NCI-H2029 (cell line): Measurements from ENCODE around the gene VRK2.
A peak's percentile ranks its signal among the peaks of the same experiment; 100 is the strongest.
"Not testable (repeated sequence)": the region's sequence is repeated elsewhere in the genome, so short reads cannot be mapped to it uniquely, and the experiment has no call there.

ENCODE experiments used
- DNase-seq: peaks from one replicate; lab custom pipeline; 2025; lab: John Stamatoyannopoulos, UW

Gene VRK2

GRCh38 chr2:58107803-58108710 lies 61.5 kb downstream of the VRK2 start:
- no peak for DNase-seq

- no peak for DNase-seq
Measured at GRCh38 chr2:58109481-58109880, 62.9 kb downstream of the VRK2 start.

GRCh38 chr2:58110765-58111164 lies 64.2 kb downstream of the VRK2 start:
- no peak for DNase-seq

GRCh38 chr2:58113563-58113962 lies 67.0 kb downstream of the VRK2 start:
- DNase-seq, result not testable (repeated sequence)

- DNase-seq, result no peak
Measured at GRCh38 chr2:58120626-58121229, 74.1 kb downstream of the VRK2 start.

- no peak for DNase-seq
Measured at GRCh38 chr2:58122040-58122439, 75.4 kb downstream of the VRK2 start.

DNA sequence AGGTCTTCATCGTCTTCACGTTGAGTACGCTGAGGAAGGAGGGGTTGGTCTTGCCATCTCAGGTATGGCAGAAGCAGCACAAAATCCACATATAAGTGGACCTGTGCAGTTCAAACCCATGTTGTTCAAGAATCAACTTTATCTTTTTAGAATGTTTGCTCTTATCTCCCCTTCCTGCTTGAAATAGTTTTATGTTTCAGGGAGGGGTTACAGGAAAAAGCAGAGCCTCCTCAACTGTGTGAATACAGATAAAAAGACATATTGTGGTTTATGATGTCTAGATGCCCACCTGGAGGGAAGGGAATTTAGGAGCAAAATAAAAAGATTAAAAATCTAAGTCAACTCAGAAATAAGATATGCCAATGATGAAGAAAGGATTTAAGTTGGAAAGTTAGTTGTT lies 75.9 kb downstream of the VRK2 start:
- DNase-seq, result no peak

GRCh38 chr2:58127111-58127510 lies 80.5 kb downstream of the VRK2 start:
- DNase-seq, result no peak

- DNase-seq, result no peak
Measured at GRCh38 chr2:58130238-58130637, 83.6 kb downstream of the VRK2 start.

DNA sequence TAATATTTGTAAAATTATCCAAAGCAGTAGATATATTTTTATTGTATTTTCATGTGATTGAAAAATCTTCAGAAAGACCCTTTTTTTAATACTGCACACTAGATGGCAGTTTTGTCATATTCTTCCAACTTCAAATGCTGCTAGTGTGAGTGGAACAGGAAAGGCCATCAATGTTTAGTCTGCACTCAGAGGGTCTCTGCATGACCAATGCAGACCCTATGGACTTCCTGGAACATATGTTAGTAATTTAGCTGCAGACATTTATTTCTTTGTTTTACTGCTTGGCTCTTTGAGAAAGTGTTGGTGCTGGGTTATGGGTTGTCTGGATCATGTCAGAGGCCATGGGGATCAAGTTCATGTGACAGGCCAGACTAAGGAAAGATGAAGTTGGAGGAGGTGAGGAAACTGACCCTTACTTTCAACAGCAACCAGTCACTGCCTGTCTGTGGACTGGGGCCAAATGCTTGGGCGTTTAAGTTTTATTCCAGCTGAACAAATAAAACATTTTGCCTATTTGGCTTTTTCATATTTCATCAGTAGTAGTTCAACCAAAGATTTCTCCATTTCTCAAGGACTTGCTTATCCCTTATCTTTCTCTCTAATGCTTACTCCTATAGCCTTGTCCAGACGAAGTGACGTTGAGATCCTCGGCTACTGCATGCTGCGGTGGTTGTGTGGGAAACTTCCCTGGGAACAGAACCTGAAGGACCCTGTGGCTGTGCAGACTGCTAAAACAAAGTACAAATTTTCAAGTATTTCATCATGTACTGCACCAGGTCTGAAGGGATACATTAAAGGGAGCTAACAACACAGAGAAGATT lies 84.8 kb downstream of the VRK2 start:
- no peak for DNase-seq

GRCh38 chr2:58133395-58133794 lies 86.8 kb downstream of the VRK2 start:
- DNase-seq, result no peak

DNA sequence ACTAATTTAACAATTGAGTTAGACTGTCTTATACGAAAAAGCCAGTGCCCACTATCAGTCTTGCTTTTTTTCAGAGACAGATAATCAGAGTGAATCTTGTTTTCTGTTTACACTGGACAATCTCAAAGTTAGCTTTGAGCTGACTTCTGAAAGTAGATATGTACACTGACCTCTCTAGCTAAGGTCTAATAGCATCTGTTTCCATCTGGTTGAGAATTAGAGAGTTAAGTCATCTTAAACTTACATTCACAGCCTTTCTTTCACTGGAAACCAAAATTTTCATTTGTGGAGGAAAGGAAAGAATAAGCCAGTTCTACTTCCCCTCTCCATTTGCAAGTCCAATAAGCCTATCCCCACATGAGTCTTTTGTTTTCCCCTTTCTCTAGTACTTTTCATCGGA lies 89.3 kb downstream of the VRK2 start:
- no peak for DNase-seq

DNA sequence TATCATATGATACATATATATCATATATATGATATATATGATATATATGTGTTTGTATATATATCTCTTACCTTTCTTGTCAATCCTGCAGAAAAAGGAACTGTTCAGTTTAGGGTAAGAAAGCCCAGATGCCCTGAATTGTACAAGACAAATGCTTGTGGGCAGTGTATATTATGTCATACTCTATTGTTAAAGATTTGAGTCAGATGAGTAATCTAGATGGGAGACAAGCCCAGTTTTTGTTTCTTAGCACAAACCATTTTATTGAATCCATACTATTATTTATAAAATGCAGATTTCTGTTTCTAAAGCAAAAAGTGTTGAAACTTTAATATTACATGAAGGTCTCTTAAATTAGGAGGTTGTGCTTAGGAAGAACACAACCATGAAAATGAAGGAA lies 90.6 kb downstream of the VRK2 start:
- no peak for DNase-seq

GRCh38 chr2:58137856-58138255 lies 91.2 kb downstream of the VRK2 start:
- DNase-seq, result no peak

- DNase-seq, result no peak
Measured at GRCh38 chr2:58138396-58139030, 91.9 kb downstream of the VRK2 start.

DNA sequence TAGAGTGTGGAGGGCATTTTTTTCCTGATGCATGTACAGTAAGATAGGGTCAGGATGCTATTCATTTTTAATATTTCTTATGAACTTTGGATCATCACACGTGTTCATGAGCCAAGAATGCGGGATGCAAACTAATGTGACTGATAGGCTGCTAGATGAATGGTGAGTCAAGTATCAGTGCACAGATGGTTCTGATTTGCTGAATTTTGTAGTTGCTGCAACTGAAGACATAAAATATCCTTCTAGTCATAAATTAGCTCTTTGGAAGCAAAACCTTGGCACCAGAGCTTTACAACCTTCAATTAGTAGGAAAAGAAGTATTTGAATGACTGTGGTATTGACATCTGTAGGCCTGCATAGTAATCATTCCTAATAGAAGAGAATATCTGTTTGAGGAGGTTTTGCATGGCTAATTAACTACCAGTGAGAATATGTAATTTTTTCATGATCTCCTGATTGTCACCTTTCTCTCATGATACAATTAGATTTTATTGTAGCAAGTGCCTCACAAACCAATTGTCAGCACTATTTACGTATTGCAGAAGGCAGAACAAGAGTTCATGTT lies 94.0 kb downstream of the VRK2 start:
- DNase-seq, result no peak

- not testable (repeated sequence) for DNase-seq
Measured at GRCh38 chr2:58145769-58146168, 99.2 kb downstream of the VRK2 start.

DNA sequence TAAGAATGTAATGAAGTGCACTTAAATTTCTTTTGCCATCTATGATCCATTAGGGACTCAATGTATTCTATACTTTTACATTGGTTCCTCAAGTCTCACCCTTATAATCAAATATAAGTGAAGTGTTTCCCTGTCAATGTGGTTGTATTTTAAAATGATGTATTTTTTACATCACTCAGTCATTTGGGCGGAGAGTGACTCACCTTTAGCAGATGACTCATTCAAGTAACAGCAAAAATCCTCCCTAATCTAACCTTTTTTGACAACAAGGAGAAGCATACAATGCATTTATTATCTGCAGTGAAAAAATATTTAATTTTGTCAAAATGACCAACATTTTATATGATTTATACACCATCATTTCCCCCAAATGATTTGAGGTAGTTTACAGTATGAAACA lies 100.1 kb downstream of the VRK2 start:
- no peak for DNase-seq

DNA sequence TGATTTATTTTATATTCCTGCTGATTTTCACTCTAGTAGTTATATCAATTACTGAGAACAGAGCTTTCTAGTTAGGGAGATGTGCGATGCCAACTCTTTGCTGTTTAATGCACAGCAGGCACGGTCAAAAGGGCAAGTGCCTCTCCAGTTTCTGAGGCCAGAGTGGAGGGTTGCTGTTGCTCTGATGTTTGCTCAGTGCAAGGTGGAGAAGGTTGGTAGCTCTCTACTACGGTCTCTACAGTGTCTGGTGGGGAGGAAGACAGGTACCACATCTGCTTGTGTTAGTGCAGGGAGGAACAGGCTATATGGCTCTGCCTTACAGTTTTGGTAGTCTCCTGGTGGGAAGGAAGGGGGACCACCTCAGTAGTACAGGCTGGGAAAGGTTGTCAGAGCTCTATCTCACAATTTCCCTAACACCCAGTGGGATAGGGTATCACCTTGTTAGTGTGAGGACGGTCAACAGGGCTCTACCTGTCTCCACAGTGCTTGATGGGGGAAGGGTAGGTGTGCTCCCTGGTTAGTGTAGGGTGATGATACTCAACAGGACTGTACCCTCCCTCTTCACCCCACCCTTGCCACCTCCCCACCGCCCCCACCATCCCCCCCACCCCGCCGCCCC lies 108.7 kb downstream of the VRK2 start:
- peak; percentile 44 for DNase-seq

DNA sequence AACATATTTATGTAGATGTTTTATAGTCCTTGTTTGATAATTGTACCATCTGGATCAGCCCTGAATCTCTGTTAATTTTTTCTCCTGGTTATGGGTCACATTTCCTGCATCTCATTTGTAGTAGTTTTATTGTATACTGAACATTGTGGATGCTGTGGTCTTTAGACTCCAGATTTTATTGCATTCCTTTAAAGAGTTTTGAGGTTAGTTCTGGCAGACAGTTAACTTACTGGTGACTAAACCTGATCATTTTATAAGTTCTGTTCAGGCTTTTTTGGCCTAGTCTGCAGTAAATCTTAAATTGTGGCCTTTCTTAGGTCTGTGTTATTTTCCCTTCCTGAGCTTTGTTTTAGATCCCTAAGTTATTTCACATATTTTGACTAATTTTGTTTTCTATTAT lies 110.2 kb downstream of the VRK2 start:
- no peak for DNase-seq

DNA sequence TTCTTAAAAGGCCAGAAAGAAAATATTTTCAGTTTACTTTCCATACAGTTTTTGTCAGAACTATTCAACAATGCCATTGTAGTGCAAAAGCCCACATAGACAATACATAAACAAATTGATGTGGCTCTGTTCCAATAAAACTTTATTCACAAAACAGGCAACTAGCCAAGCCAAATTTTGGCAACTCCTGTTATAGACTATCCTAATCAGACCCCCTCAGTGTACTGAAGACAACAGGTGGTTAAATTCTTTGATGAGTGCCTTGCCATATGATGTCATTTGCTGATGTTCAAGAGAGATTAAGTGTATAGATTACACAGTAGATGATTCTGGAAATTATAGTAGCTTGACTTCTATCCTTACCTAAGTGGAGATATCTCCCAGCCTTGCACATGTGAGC lies 111.1 kb downstream of the VRK2 start:
- no peak for DNase-seq
